Hypothalamus (tissue), 51 donors: ENCODE measurements around the gene MOK.
"Not testable (repeated sequence)": the region's sequence is repeated elsewhere in the genome, so short reads cannot be mapped to it uniquely, and the experiment has no call there.

Experiments
- DNase-seq, 51 donors: peaks; one replicate each; lab custom pipeline; 2025; lab: John Stamatoyannopoulos, UW

Gene MOK

GRCh38 chr14:102251161-102251560, 53.8 kb downstream of the MOK start:
- DNase-seq = no peak

DNA sequence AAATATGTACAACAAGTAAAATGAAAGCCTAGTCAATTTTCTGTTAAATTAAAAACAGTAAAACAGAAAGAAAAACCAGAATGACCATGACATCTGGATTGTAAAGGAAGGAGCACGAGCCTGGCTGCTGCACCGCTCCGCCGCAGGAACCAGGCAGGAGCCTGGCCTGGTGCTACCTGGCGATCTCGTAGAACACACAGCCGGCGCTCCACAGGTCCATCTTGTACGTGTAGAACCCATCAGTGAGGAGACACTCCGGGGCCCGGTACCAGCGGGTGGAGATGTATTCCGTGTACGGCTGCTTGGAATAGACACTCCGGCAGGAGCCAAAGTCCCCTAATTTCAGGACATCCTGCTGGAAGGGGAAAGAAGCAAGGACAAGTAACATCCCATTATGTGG, 54.3 kb downstream of the MOK start:
- DNase-seq = no peak

- DNase-seq = no peak
Observed at GRCh38 chr14:102249981-102250380, 55.0 kb downstream of the MOK start.

DNA sequence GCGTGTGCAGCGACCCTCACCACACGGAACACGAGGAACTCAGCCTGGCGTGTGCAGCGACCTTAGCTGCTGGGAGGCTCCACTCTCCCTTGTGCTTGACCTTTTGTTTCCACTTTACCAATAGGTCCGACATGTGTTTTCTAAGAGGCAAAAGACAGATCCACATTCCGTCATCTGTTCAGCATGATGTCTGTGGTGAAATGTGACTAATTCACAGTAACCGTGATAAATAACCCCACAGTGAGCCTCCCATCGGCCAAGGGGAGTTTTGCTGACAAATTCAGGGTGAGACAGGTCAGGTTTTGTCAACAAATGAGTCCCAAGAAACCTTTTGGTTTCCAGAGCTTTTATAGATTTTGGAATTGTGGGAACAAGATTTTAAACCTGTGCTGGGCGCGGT, 55.9 kb downstream of the MOK start:
- no peak for DNase-seq

GRCh38 chr14:102248121-102248520, 56.8 kb downstream of the MOK start:
- no peak for DNase-seq

- DNase-seq = no peak
Observed at GRCh38 chr14:102246071-102246470, 58.9 kb downstream of the MOK start.

GRCh38 chr14:102243795-102244194, 61.2 kb downstream of the MOK start:
- not testable (repeated sequence) for DNase-seq

GRCh38 chr14:102241147-102241546, 63.8 kb downstream of the MOK start:
- no peak for DNase-seq

DNA sequence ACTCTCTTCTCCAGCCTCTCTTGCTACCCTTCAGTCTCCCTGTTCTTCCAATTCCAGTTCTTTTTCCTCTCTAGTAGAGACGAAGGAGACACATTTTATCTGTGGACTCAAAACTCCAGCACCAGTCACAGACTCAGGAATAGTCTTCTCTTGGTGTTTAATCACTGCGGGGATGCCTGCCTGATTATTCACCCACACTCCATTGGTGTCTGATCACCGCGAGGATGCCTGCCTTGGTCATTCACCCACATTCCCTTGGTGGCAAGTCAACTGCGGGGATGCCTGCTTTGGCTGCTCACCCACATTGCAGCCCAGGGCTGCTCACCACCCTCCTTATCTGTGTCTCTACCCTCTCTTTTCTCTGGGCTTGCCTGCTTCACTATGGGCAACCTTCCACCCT, 64.5 kb downstream of the MOK start:
- not testable (repeated sequence) for DNase-seq

DNA sequence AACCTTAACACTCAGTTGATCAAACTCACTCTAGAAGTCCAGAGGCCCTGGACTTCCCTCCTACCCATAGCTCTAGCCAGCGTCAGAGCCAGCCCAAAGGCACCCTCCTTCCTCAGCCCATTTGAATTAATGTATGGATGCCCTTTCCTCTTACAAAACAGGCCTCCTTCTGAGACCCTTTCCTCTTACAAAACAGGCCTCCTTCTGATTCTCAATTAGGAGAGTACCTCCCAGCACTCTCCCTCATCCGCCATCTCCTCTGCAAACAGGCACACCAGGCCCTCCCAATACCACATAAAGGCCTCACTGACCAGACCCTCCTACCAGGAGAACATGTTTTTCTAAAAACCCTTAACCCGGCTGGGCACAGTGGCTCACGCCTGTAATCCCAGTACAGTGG, 65.7 kb downstream of the MOK start:
- DNase-seq = no peak

GRCh38 chr14:102238766-102239165, 66.2 kb downstream of the MOK start:
- no peak for DNase-seq

GRCh38 chr14:102238131-102238530, 66.8 kb downstream of the MOK start:
- DNase-seq = no peak

- no peak for DNase-seq
Observed at GRCh38 chr14:102236026-102236425, 68.9 kb downstream of the MOK start.

- DNase-seq = peak in 36 of 51 donors; percentile 10 to 78 (median 50)
Observed at GRCh38 chr14:102235275-102235897, 69.6 kb downstream of the MOK start.

DNA sequence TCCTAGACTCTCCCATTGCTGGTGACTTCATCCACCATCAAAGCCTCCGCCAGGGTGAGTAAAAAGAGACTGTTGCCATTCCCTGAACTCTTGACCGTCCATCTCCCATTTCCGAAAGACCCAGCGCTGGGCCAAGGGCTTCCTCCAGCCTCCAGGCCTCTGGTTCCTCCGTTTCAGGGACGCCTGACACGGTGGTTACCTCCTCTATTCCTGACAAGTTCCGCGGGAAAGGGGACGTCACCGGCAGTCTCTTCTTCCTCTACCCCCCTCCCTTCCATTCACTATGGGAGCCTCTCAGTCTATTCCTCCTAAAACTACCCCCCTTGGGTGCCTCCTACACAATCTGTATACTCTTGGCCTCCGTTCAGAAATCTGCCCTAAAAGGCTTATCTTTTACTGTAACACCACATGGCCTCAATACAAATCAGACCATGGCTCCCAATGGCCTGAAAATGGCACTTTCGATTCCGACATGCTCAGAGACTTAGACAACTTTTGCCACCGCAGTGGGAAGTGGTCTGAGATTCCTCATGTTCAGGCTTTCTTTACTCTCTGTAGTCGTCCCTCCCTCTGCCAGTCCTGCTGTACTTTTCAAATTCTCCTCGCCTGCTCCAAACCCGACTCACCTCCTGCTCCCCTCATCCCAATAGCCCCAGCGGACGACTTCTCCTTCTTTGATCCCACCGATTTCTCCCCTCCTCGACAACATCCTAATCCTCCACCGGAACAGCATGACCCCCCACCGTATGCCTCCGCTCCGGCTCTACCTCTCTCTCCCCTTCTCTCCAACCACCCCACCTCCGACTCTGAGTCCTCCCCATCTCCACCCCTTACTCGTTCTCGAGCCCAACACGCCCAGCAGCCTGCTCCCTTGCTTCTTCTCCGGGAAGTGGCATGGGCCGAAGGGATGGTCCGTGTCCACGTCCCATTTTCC, 70.4 kb downstream of the MOK start:
- DNase-seq = no peak

DNA sequence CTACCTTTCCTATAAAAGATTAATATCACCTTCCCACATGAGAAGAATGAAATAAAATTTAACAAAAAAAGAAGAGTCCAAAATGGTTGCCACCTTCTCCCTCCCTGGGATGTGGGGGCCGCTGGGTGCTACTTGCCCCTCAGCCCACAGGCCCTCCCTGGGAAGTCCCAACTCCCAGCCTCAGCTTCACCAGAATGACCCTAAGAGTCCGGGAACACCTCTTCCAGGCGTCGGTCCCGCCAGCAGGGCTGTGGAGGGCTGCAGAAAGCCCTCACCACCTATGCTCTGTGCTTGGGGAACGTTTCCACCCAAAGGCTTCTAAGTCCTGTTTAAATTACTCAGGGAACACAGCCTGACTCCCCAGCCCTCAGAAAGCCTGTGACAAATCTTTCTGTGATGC, 71.9 kb downstream of the MOK start:
- DNase-seq = no peak

DNA sequence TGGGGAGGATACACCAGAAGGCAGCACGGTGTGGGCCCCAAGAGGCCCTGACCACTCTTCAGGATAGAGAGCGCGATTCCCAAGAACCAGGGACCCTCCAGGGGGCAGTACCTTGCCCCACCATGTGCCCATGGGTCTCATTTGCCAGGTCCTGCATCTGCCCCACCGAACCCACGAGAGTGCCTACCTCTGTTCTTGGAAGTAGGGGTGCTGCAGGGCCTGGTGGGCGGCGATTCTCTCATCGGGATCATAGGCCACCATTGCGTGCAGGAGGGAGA, 72.7 kb downstream of the MOK start:
- DNase-seq = no peak

- no peak for DNase-seq
Observed at GRCh38 chr14:102231476-102232347, 73.3 kb downstream of the MOK start.

GRCh38 chr14:102230481-102231210, 74.3 kb downstream of the MOK start:
- DNase-seq = no peak

DNA sequence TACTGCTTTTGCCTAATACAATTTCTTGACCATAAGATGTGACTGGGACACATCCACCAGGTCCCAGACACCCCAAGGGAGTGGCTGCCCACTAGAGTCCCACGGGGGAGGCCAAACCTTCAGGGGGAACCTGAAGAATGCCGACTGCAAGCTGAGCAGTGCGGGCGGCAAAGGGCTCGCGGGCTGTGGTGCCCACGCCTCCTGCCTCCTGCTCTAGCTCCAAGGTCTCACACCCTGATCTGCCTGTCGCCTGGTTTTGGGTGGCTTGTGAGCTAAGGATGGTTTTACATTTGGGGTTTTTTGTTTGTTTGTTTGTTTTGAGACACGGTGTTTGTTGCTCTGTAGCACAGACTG, 75.2 kb downstream of the MOK start:
- DNase-seq = no peak
